Neural progenitor cell (in vitro differentiated cells): Measurements from ENCODE around the gene TSHZ2.

Experiments
- CTCF ChIP-seq: fragments of 200-600 bp; sonication (generic); IDR thresholded peaks from 2 replicates; pipeline ENCODE4 v1.5.1; 2017; ENCODE audit warnings: antibody characterized with exemption, mild to moderate bottlenecking
- EZH2 ChIP-seq: fragments of 200-600 bp; sonication (generic); IDR thresholded peaks from 2 replicates; pipeline ENCODE4 v1.6.1; 2017; ENCODE audit warnings: antibody characterized with exemption, mild to moderate bottlenecking, moderate library complexity
- EZH2phosphoT487 ChIP-seq: fragments of 200-600 bp; sonication (generic); IDR thresholded peaks from 2 replicates; pipeline ENCODE4 v1.6.1; 2017; ENCODE audit warnings: antibody characterized with exemption

DNA sequence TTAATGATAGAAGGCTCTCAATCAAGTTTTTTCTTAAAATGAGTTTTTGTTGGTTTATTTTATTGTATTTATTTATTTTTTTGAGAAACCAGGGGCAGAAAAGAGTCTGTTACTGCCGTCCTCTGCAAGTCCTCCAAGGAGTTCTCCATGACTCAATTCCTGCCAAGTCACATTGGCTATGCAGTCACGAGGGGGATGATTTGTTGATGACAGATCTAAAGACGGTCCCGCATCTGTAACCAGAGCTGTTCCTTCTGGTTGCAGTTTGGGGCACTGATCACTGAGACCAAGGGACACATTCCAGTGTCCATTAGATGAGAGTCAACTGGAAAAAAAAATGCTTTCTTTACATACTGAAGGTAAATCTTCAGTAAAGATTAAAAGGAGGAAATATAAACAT is 13.9 kb upstream of the TSHZ2 start:
- no peak for TF ChIP-seq EZH2
- no peak for TF ChIP-seq CTCF
- no peak for TF ChIP-seq EZH2phosphoT487
